PFSK-1 (cell line): ENCODE data around the gene ZNF580.

Source experiments
- FOXP2 ChIP-seq: optimal IDR thresholded peaks from 2 replicates; pipeline ENCODE3; 2011; ENCODE audit warnings: borderline replicate concordance, control low read depth, inconsistent platforms; ENCODE audit not compliant: insufficient read depth; ENCODE audit errors: extremely low read length, extremely low read depth
- POLR2AphosphoS5 ChIP-seq: IDR thresholded peaks from 2 replicates; pipeline ENCODE4 v1.6.1; 2012; ENCODE audit warnings: low read depth, mild to moderate bottlenecking, control low read depth, low read length, moderate library complexity
- SIN3A ChIP-seq: IDR thresholded peaks from 2 replicates; pipeline ENCODE4 v1.6.1; 2012; ENCODE audit warnings: mild to moderate bottlenecking, low read length, moderate library complexity, borderline replicate concordance; ENCODE audit not compliant: insufficient read depth
- TAF1 ChIP-seq: IDR thresholded peaks from 2 replicates; pipeline ENCODE4 v1.6.1; 2012; ENCODE audit warnings: low read length, control low read depth, borderline replicate concordance; ENCODE audit not compliant: insufficient read depth
- TF ChIP-seq, protein P1 (sequence below), 2 experiments: IDR thresholded peaks; 2 replicates each; pipeline versions ENCODE4 v1.6.1 to v1.8.0; 2011 to 2012; ENCODE audit warnings: low read depth in 2 of 2, low read length in 2 of 2, control low read depth in 1 of 2, inconsistent platforms in 1 of 2, mild to moderate bottlenecking in 1 of 2, moderate library complexity in 1 of 2; ENCODE audit not compliant: insufficient read depth in 1 of 2

DNA sequence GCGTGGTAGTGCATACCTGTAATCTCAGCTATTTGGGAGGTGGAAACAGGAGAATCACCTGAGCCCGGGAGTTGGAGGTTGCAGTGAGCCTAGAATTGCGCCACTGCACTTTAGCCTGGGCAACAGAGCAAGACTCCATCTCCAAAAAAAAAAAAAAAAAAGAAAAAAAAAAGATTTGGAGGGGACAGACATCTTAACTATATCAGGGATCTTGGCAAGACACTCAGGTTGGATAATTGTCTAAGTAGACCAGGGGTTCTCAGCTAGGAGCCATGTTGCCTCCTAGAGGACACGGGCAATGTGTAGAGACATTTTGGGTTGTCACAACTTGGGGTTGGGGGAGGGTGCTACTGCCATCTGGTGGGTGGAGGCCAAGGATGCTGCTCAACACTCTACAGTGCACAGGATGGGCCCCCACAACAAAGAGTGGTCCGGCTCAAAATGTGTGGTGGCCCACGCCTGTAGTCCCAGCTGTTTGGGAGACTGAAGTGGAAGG, 1.9 kb upstream of the ZNF580 start:
- TF ChIP-seq POLR2AphosphoS5 (no peak), SIN3A (no peak), TAF1 (no peak), FOXP2 (no peak)
- TF ChIP-seq, protein P1, sequence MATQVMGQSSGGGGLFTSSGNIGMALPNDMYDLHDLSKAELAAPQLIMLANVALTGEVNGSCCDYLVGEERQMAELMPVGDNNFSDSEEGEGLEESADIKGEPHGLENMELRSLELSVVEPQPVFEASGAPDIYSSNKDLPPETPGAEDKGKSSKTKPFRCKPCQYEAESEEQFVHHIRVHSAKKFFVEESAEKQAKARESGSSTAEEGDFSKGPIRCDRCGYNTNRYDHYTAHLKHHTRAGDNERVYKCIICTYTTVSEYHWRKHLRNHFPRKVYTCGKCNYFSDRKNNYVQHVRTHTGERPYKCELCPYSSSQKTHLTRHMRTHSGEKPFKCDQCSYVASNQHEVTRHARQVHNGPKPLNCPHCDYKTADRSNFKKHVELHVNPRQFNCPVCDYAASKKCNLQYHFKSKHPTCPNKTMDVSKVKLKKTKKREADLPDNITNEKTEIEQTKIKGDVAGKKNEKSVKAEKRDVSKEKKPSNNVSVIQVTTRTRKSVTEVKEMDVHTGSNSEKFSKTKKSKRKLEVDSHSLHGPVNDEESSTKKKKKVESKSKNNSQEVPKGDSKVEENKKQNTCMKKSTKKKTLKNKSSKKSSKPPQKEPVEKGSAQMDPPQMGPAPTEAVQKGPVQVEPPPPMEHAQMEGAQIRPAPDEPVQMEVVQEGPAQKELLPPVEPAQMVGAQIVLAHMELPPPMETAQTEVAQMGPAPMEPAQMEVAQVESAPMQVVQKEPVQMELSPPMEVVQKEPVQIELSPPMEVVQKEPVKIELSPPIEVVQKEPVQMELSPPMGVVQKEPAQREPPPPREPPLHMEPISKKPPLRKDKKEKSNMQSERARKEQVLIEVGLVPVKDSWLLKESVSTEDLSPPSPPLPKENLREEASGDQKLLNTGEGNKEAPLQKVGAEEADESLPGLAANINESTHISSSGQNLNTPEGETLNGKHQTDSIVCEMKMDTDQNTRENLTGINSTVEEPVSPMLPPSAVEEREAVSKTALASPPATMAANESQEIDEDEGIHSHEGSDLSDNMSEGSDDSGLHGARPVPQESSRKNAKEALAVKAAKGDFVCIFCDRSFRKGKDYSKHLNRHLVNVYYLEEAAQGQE (IDR thresholded peaks at IDR 0.05; ENCODE audit: insufficient read depth in 1 of 2, low read depth in 2 of 2, low read length in 2 of 2): no peak
